Measurements from ENCODE around the gene IL13RA2. TPM values are rescaled to one million over a fixed set of nuclear protein-coding genes. Genes with fewer than 3 reads are reported as not detected.

Gene IL13RA2
- total and polyA plus RNA-seq, 2 donors from 2014 or later, result 0.31 to 17.4 TPM

- no peak for TF ChIP-seq CTCF (IDR thresholded peaks at IDR 0.05; ENCODE audit: borderline replicate concordance, extremely low read depth, insufficient read depth)
- FAIRE-seq, result no peak
- Histone ChIP-seq H3K36me3 (ENCODE audit: control insufficient read depth in 2 of 3, insufficient read depth in 3 of 3, low read length in 3 of 3) (no peaks in the 10 kb centered on the region), H3K9ac (ENCODE audit: low read length in 3 of 3) (no peak overlapping the region), H3K27me3 (ENCODE audit: control insufficient read depth, insufficient read depth, low read length) (no peaks in the 10 kb centered on the region), H3K4me1 (ENCODE audit: control insufficient read depth in 2 of 3, insufficient read depth in 2 of 3, low read depth in 1 of 3, low read length in 3 of 3) (no peaks in the 10 kb centered on the region), H3K27ac (ENCODE audit: low read depth in 2 of 2, low read length in 2 of 2) (no peak overlapping the region), H3K9me3 (ENCODE audit: control insufficient read depth in 2 of 3, insufficient read depth in 1 of 3, low read length in 3 of 3) (no peaks in the 10 kb centered on the region), H3K4me3 (ENCODE audit: low read length in 3 of 3) (no peak overlapping the region)
- intact Hi-C loops (cut with DNase I), result no loop called here
- no peak for DNase-seq
Measured at GRCh38 chrX:115054876-115055275, 37.5 kb upstream of the IL13RA2 start.

- intact Hi-C loops (cut with DNase I), result no loop called here
- no peak overlapping the region for H3K27ac ChIP-seq (ENCODE audit: low read depth in 2 of 2, low read length in 2 of 2)
- H3K9ac ChIP-seq (ENCODE audit: low read length in 3 of 3), result no peak overlapping the region
- no peak for TF ChIP-seq CTCF (IDR thresholded peaks at IDR 0.05; ENCODE audit: borderline replicate concordance, extremely low read depth, insufficient read depth)
- no peaks in the 10 kb centered on the region for H3K4me1 ChIP-seq (ENCODE audit: control insufficient read depth in 2 of 3, insufficient read depth in 2 of 3, low read depth in 1 of 3, low read length in 3 of 3)
- H3K9me3 ChIP-seq (ENCODE audit: control insufficient read depth in 2 of 3, insufficient read depth in 1 of 3, low read length in 3 of 3), result no peaks in the 10 kb centered on the region
- H3K4me3 ChIP-seq (ENCODE audit: low read length in 3 of 3), result no peak overlapping the region
- H3K27me3 ChIP-seq (ENCODE audit: control insufficient read depth, insufficient read depth, low read length), result no peaks in the 10 kb centered on the region
- no peak for DNase-seq
- FAIRE-seq, result no peak
- H3K36me3 ChIP-seq (ENCODE audit: control insufficient read depth in 2 of 3, insufficient read depth in 3 of 3, low read length in 3 of 3), result no peaks in the 10 kb centered on the region
Measured at GRCh38 chrX:115053223-115053622, 35.8 kb upstream of the IL13RA2 start.

- H3K9me3 ChIP-seq (ENCODE audit: control insufficient read depth in 2 of 3, insufficient read depth in 1 of 3, low read length in 3 of 3), result no peaks in the 10 kb centered on the region
- H3K27me3 ChIP-seq (ENCODE audit: control insufficient read depth, insufficient read depth, low read length), result no peaks in the 10 kb centered on the region
- no peak for TF ChIP-seq CTCF (IDR thresholded peaks at IDR 0.05; ENCODE audit: borderline replicate concordance, extremely low read depth, insufficient read depth)
- H3K9ac ChIP-seq (ENCODE audit: low read length in 3 of 3), result no peak overlapping the region
- intact Hi-C loops (cut with DNase I), result no loop called here
- FAIRE-seq (no peak), DNase-seq (no peak)
- H3K4me1 ChIP-seq (ENCODE audit: control insufficient read depth in 2 of 3, insufficient read depth in 2 of 3, low read depth in 1 of 3, low read length in 3 of 3), result no peaks in the 10 kb centered on the region
- H3K4me3 ChIP-seq (ENCODE audit: low read length in 3 of 3), result no peak overlapping the region
- no peaks in the 10 kb centered on the region for H3K36me3 ChIP-seq (ENCODE audit: control insufficient read depth in 2 of 3, insufficient read depth in 3 of 3, low read length in 3 of 3)
- H3K27ac ChIP-seq (ENCODE audit: low read depth in 2 of 2, low read length in 2 of 2), result no peak overlapping the region
Measured at GRCh38 chrX:115047715-115048114, 30.3 kb upstream of the IL13RA2 start.

GRCh38 chrX:115047181-115047580 is 29.8 kb upstream of the IL13RA2 start:
- H3K27me3 ChIP-seq (ENCODE audit: control insufficient read depth, insufficient read depth, low read length), result no peaks in the 10 kb centered on the region
- FAIRE-seq (no peak), DNase-seq (no peak)
- no peak overlapping the region for H3K9ac ChIP-seq (ENCODE audit: low read length in 3 of 3)
- H3K4me3 ChIP-seq (ENCODE audit: low read length in 3 of 3), result no peak overlapping the region
- no peaks in the 10 kb centered on the region for H3K36me3 ChIP-seq (ENCODE audit: control insufficient read depth in 2 of 3, insufficient read depth in 3 of 3, low read length in 3 of 3)
- no peaks in the 10 kb centered on the region for H3K4me1 ChIP-seq (ENCODE audit: control insufficient read depth in 2 of 3, insufficient read depth in 2 of 3, low read depth in 1 of 3, low read length in 3 of 3)
- intact Hi-C loops (cut with DNase I), result no loop called here
- H3K9me3 ChIP-seq (ENCODE audit: control insufficient read depth in 2 of 3, insufficient read depth in 1 of 3, low read length in 3 of 3), result no peaks in the 10 kb centered on the region
- no peak overlapping the region for H3K27ac ChIP-seq (ENCODE audit: low read depth in 2 of 2, low read length in 2 of 2)
- TF ChIP-seq CTCF (IDR thresholded peaks at IDR 0.05; ENCODE audit: borderline replicate concordance, extremely low read depth, insufficient read depth), result no peak
